Panc1 (cell line): ENCODE data around the gene HCRTR1. TPM values are rescaled to one million over a fixed set of nuclear protein-coding genes. Genes with fewer than 3 reads are reported as not detected.
A peak's percentile ranks its signal among the peaks of the same experiment; 100 is the strongest.

Source experiments
- ATAC-seq: fragments of 200-7000 bp; cut with Tn5 transposase; 2 replicates; pipeline ENCODE4 v1.9.1; 2020; ENCODE audit warnings: mild to moderate bottlenecking, moderate library complexity
- BruUV-seq: library from RNA; stranded (reverse); fragments of 400-500 nt; replicated peaks from 2 replicates; lab custom pipeline; 2021; lab: Mats Ljungman, UMichigan
- CTCF ChIA-PET: fragments of 300-600 bp; sonication (Branson Sonifier 250); formaldehyde crosslinking; loops from one replicate; lab custom pipeline; 2022; ENCODE audit warnings: antibody characterized with exemption; lab: Charles Lee
- POLR2A ChIA-PET: fragments of 300-600 bp; sonication (Branson Sonifier 250); formaldehyde crosslinking; loops from one replicate; lab custom pipeline; 2022; ENCODE audit warnings: antibody characterized with exemption; lab: Charles Lee
- DNase-seq: peaks from one replicate; pipeline ENCODE4 v3.0.0-alpha.2; 2010; ENCODE audit warnings: low read depth, low spot score
- H3K27ac ChIP-seq: 2 replicates; pipeline ENCODE4 v1.5.1; 2011; ENCODE audit warnings: mild to moderate bottlenecking, low read length, inconsistent platforms
- H3K27me3 ChIP-seq: fragments of 200-500 bp; sonication (Bioruptor generic); 2 replicates; pipeline ENCODE4 v1.6.0; 2014; ENCODE audit warnings: low read length, inconsistent platforms; ENCODE audit not compliant: control insufficient read depth, insufficient read depth
- H3K36me3 ChIP-seq: fragments of 200-500 bp; sonication (Bioruptor generic); 2 replicates; pipeline ENCODE4 v1.5.1; 2014; ENCODE audit warnings: inconsistent platforms, mild to moderate bottlenecking, low read length, moderate library complexity; ENCODE audit not compliant: control insufficient read depth, insufficient read depth
- H3K4me1 ChIP-seq: 2 replicates; pipeline ENCODE4 v1.5.1; 2011; ENCODE audit warnings: inconsistent platforms, mild to moderate bottlenecking, low read length, moderate library complexity; ENCODE audit not compliant: control insufficient read depth, insufficient read depth
- H3K4me3 ChIP-seq, 2 experiments: 2 replicates each; pipeline ENCODE4 v1.5.1; 2011 to 2012; ENCODE audit warnings: low read depth in 2 of 2, low read length in 2 of 2, mild to moderate bottlenecking in 2 of 2, inconsistent platforms in 1 of 2, moderate library complexity in 1 of 2
- H3K9me3 ChIP-seq: fragments of 200-500 bp; sonication (Bioruptor generic); 2 replicates; pipeline ENCODE4 v1.5.1; 2014; ENCODE audit warnings: low read depth, mild to moderate bottlenecking, inconsistent platforms, low read length, moderate library complexity; ENCODE audit not compliant: control insufficient read depth, insufficient read depth
- POLR2AphosphoS5 ChIP-seq: IDR thresholded peaks from 2 replicates; pipeline ENCODE4 v1.6.1; 2012; ENCODE audit warnings: mild to moderate bottlenecking, low read depth, low read length, moderate library complexity
- SIN3A ChIP-seq: IDR thresholded peaks from 2 replicates; pipeline ENCODE4 v1.6.1; 2012; ENCODE audit warnings: low read depth, mild to moderate bottlenecking, low read length, moderate library complexity, borderline replicate concordance; ENCODE audit not compliant: insufficient read depth
- TCF7L2 ChIP-seq: IDR thresholded peaks from 2 replicates; pipeline ENCODE4 v1.6.1; 2011; ENCODE audit warnings: mild to moderate bottlenecking, low read depth, low read length, inconsistent platforms
- in situ Hi-C: cut with HindIII; loops from 2 replicates; pipeline ENCODE4 v1.10.0; 2016; ENCODE audit warnings: low sequenced_read_pairs, low pct_unique_long_range_greater_than_20kb
- intact Hi-C: fragments of 100-400 bp; cut with micrococcal nuclease; formaldehyde crosslinking; loops from one replicate; pipeline ENCODE4 v1.10.0; 2022; ENCODE audit not compliant: unreplicated experiment
- total RNA-seq: library from RNA; stranded (reverse); gene quantifications from one replicate; pipeline ENCODE4 v1.2.1, GENCODE V29; 2021; ENCODE audit not compliant: unreplicated experiment
- TF ChIP-seq, protein P1 (sequence below), 2 experiments: IDR thresholded peaks; 2 replicates each; pipeline ENCODE4 v1.6.1; 2011 to 2012; ENCODE audit warnings: low read depth in 2 of 2, control low read depth in 1 of 2, low read length in 1 of 2, mild to moderate bottlenecking in 1 of 2, moderate library complexity in 1 of 2; ENCODE audit not compliant: insufficient read depth in 1 of 2
- TF ChIP-seq, protein P2 (sequence below): fragments of 450-650 bp; IDR thresholded peaks from 2 replicates; pipeline ENCODE4 v1.5.1; 2017; ENCODE audit warnings: mild to moderate bottlenecking

Gene HCRTR1
- total RNA-seq, 1 experiment from 2014 or later: 0.18 TPM

DNA sequence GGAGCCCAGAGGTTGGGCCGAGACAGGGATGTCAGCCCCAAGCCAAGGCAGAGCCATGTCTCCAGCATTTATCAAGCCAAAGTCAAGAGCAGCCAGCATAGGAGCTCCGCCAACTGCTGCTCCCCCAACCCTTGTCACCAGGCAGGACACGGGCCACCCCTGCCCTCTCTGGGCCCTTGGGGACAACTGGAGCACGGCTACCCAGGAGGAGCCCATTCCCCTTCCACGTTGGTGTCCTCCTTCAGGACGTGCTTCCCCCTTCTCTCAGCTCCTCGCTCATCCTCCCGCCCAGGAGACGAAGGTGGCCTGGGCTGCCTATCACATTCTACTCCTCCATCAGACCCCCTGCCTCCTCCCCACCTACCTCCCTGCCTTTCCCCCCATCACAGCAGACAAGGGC, 47.0 kb downstream of the HCRTR1 start:
- Histone ChIP-seq H3K4me1 (peaks cover 31% of the 10 kb centered on the region), H3K9me3 (no peaks in the 10 kb centered on the region), H3K27me3 (no peaks in the 10 kb centered on the region), H3K36me3 (no peaks in the 10 kb centered on the region), H3K4me3 (no peak overlapping the region), H3K27ac (no peak overlapping the region; the same call in 1 of the 2 replicates)
- no TSS peak for BruUV-seq
- intact Hi-C loops (loop anchor here (5.0 to 10.0 kb wide), 2 partner anchors 38 to 80 kb away; partner anchors contain the start of gene COL16A1), in situ Hi-C loops (no loop called here)
- ATAC-seq: no peak; the same call in 1 of the 2 replicates
- CTCF ChIA-PET: interaction anchor here (0.5 to 2.0 kb wide), 9 partner anchors 20 to 126 kb away, joined by 3 to 23 read pairs (median 7); partner anchors contain the start of gene PEF1
- POLR2A ChIA-PET: interaction anchor here (1.1 kb wide), 1 partner anchor 125 kb away, joined by 3 read pairs; no protein-coding TSS in a partner anchor
- TF ChIP-seq, protein P1, sequence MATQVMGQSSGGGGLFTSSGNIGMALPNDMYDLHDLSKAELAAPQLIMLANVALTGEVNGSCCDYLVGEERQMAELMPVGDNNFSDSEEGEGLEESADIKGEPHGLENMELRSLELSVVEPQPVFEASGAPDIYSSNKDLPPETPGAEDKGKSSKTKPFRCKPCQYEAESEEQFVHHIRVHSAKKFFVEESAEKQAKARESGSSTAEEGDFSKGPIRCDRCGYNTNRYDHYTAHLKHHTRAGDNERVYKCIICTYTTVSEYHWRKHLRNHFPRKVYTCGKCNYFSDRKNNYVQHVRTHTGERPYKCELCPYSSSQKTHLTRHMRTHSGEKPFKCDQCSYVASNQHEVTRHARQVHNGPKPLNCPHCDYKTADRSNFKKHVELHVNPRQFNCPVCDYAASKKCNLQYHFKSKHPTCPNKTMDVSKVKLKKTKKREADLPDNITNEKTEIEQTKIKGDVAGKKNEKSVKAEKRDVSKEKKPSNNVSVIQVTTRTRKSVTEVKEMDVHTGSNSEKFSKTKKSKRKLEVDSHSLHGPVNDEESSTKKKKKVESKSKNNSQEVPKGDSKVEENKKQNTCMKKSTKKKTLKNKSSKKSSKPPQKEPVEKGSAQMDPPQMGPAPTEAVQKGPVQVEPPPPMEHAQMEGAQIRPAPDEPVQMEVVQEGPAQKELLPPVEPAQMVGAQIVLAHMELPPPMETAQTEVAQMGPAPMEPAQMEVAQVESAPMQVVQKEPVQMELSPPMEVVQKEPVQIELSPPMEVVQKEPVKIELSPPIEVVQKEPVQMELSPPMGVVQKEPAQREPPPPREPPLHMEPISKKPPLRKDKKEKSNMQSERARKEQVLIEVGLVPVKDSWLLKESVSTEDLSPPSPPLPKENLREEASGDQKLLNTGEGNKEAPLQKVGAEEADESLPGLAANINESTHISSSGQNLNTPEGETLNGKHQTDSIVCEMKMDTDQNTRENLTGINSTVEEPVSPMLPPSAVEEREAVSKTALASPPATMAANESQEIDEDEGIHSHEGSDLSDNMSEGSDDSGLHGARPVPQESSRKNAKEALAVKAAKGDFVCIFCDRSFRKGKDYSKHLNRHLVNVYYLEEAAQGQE (IDR thresholded peaks at IDR 0.05; ENCODE audit: insufficient read depth in 1 of 2, low read depth in 2 of 2, low read length in 1 of 2): no peak
- no peak for TF ChIP-seq POLR2AphosphoS5
- TF ChIP-seq SIN3A: no peak
- TF ChIP-seq, protein P2, sequence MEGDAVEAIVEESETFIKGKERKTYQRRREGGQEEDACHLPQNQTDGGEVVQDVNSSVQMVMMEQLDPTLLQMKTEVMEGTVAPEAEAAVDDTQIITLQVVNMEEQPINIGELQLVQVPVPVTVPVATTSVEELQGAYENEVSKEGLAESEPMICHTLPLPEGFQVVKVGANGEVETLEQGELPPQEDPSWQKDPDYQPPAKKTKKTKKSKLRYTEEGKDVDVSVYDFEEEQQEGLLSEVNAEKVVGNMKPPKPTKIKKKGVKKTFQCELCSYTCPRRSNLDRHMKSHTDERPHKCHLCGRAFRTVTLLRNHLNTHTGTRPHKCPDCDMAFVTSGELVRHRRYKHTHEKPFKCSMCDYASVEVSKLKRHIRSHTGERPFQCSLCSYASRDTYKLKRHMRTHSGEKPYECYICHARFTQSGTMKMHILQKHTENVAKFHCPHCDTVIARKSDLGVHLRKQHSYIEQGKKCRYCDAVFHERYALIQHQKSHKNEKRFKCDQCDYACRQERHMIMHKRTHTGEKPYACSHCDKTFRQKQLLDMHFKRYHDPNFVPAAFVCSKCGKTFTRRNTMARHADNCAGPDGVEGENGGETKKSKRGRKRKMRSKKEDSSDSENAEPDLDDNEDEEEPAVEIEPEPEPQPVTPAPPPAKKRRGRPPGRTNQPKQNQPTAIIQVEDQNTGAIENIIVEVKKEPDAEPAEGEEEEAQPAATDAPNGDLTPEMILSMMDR: no peak
- no peak for TF ChIP-seq TCF7L2
- DNase-seq: no peak

DNA sequence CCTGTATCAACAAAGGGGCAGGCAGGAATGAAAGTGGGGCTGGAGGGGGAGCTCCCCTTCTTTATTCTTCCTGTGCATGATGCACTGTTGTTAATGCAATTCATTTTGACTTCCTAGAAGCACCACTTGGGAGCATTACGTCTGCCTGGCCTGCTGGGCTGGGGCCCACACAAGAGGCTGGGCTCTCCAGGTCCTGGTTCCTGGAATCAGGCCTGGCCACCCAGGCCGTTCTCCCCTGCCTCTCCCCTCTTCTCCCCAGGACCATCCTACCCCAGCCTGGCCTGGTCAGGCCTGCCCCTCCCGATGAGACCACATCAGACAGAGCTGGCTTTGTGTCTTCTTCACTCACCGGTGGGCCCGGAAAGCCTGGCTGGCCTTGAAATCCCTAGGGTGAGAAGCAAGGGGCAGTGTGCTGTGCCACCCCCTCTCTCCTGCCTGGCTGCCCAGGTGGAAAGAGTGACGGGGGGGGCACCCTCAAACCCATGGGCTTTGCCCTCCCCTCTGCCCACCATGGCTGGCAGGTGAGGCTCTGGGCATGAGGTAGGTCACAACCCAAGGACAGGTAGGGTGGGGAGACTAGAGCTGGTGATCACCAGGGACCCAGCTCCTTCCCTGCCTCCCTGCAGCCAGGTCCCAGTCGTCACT, 47.9 kb downstream of the HCRTR1 start:
- in situ Hi-C loops: no loop called here
- CTCF ChIA-PET: interaction anchor here (0.6 to 2.0 kb wide), 6 partner anchors 36 to 292 kb away, joined by 3 to 7 read pairs (median 3); no protein-coding TSS in a partner anchor
- no peak for TF ChIP-seq TCF7L2
- TF ChIP-seq, protein P2: no peak
- no peak for TF ChIP-seq SIN3A
- TF ChIP-seq POLR2AphosphoS5: no peak
- TF ChIP-seq, protein P1 (IDR thresholded peaks at IDR 0.05; ENCODE audit: insufficient read depth in 1 of 2, low read depth in 2 of 2, low read length in 1 of 2): no peak
- Histone ChIP-seq H3K9me3 (no peaks in the 10 kb centered on the region), H3K27ac (peak overlapping the region; percentile 64; the same call in 1 of the 2 replicates), H3K27me3 (no peaks in the 10 kb centered on the region), H3K36me3 (no peaks in the 10 kb centered on the region), H3K4me3 (no peak overlapping the region), H3K4me1 (peaks cover 39% of the 10 kb centered on the region)
- intact Hi-C loops: loop anchor here (10.0 kb wide), 1 partner anchor 79 kb away; no protein-coding TSS in a partner anchor
- DNase-seq (no peak), ATAC-seq (no peak)
- POLR2A ChIA-PET: interaction anchor here (0.6 to 1.1 kb wide), 2 partner anchors 49 to 124 kb away, joined by 3 to 4 read pairs; no protein-coding TSS in a partner anchor
- no TSS peak for BruUV-seq
